ENCODE results near the gene PIBF1. TPM values are rescaled to one million over a fixed set of nuclear protein-coding genes. Genes with fewer than 3 reads are reported as not detected.
"Not testable (repeated sequence)": the region's sequence is repeated elsewhere in the genome, so short reads cannot be mapped to it uniquely, and the experiment has no call there.

The PIBF1 gene
- total RNA-seq, 1 donor from 2014 or later: 19.6 TPM

DNA sequence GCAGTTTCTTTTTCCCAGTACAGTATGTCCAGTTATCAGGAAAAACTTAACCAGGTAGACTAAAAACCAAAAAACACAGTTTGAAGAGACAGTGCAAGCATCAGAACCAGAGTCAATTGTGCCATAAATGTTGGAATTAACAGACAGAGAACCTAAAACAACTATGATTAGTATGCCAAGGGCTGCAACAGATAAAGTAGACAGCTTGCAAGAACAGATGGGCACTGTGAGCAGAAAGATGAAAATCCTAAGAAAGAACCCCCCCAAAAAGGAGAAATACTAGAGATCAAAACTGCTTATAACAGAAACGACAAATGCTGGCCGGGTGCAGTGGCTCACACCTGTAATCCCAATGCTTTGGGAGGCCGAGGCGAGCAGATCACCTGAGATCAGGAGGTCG lies 229.8 kb downstream of the PIBF1 start:
- DNase-seq (ENCODE audit: low read depth): no peak

DNA sequence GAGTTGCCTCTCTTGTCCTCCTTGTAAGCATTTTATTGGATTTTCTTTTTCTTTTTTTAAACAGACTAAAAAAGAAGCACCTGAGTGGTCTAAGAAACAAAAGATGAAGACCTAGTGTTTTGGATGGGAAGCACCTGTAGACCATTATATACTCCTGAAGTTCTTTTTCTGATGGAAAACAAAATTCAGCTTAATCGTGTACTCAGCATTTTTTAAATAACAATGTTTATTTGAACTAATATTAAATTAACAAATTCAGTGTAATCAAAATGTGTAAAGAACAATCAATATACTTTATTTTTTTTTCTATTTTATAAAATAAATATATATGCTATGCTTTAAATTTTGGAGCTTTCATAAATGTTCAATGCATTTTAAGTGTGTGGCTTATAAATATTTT lies 233.9 kb downstream of the PIBF1 start:
- no peak for DNase-seq (ENCODE audit: low read depth)

DNA sequence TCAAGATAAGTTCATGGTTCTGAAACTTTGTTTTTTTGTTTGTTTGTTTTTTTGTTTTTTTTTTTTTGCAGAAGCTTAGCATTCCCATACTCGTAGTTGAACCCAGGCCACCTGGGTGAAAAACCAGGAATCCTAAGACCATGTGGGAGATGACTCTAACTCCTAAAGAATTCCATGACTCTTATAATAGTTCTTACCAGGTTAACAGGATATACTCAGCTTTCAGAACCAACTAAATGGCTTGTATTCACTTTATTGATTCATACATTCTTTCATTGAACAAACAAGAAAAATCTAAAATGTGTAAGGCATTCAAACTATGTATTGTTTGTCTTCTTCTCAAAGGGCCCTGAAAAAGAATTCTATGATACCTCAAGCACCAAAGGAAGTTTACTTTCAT lies 236.4 kb downstream of the PIBF1 start:
- no peak for DNase-seq (ENCODE audit: low read depth)

DNA sequence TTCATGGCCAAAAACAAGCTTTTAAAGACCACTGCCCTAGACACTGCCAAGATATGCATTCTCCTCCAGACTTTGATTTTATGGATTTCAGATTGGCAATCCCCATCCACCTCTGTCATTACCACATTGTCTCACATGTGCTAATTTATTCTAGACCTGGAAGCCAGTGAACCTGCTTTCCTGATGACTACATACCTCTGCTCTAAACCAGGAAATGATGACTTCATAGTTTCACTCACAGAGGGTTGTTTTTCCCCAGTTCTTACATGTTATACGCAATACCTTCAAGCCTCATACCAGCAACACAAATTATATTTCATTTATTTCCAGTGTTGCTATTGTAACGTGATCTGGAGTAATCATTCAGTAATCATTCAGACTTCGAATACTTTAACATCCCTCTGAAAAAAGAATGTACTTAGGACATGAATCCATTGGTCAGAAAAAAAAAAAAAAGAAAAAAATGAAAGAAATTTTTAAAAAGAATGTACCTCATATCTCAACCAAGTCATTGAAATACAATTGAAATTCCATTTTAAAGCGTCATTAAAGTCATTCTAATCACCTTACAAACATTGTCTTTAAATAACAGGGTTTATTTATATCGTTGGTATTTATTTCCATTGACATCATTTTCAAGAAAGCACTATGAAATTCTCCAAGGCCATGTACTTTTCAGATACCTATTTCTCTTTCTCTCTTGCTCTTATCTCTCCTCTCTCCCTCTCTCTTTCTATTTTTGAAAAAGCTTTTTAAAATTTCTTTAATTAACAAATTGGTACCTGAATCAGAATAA lies 243.5 kb downstream of the PIBF1 start:
- no peak for DNase-seq (ENCODE audit: low read depth)

DNA sequence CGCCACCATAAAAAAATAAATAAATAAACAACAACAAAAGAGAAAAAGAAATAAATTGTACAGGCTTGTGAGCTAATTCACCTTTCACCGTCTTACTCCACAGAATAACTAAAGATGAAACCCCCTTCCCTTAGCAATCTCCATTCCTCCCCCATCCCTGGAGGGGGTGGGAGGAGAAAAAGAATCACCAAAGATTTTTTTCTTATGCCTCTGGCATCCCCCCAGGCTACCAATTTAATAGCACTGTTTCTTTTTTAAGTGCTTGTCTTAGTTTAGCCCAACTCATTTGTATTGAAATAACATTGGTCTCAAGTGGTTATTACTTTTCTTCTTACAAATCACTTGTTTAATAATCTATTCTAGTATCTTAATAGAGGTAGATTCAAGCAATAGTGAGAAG lies 253.0 kb downstream of the PIBF1 start:
- DNase-seq (ENCODE audit: low read depth): no peak

DNA sequence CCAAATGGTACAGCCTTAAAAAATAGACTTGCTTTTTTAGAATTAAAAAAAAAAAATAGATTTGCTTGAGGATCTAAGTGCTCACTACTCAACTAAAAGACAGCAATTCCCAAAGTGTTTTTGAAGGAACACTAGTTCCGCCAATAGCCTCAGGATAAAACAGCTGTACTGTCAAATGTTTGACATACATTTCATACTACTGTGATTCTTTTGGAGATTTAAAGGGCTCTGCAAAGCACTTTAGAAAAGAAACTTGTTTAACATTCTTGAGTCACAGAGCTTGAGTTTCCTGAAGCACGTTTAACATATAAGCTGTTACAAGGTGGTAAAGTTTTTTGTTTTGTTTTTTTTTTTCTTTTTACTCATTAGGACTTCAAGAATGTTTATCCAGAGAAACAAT lies 253.7 kb downstream of the PIBF1 start:
- DNase-seq (ENCODE audit: low read depth): no peak

DNA sequence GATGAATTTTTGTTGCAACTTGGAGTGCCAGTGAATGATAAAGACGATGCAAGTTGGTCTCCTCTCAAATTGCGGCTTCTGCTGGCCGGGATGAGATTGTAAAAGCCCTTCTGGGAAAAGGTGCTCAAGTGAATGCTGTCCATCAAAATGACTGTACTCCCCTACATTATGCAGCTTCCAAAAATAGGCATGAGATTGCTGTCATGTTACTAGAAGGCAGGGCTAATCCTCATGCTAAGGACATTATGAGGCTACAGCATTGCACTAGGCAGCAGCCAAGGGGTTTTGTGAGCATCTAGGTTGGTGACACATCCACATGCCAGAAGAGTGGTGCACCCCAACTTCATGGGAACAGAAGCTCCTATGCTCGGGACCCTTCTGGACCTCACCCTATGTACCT lies 254.6 kb downstream of the PIBF1 start:
- peak; percentile 49 for DNase-seq (ENCODE audit: low read depth)

DNA sequence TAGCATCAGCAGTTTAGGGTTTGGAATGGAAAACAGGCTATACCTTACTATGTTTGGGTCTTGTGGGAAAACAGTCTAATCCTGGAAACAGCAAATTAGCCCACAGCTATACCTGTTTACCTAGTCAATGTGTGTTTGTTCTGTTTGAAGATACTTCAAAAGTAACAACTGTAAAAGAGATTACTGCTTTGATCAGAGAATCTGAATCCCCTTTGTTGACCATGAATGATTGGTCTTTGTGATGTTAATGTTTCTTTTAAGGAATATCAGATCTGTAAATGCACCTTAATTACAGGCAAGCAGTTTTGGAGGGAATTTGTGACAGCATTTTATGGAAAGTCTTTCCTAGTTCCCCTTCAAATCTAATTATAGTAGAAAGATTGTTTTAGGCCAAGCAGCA lies 256.1 kb downstream of the PIBF1 start:
- DNase-seq (ENCODE audit: low read depth): no peak

DNA sequence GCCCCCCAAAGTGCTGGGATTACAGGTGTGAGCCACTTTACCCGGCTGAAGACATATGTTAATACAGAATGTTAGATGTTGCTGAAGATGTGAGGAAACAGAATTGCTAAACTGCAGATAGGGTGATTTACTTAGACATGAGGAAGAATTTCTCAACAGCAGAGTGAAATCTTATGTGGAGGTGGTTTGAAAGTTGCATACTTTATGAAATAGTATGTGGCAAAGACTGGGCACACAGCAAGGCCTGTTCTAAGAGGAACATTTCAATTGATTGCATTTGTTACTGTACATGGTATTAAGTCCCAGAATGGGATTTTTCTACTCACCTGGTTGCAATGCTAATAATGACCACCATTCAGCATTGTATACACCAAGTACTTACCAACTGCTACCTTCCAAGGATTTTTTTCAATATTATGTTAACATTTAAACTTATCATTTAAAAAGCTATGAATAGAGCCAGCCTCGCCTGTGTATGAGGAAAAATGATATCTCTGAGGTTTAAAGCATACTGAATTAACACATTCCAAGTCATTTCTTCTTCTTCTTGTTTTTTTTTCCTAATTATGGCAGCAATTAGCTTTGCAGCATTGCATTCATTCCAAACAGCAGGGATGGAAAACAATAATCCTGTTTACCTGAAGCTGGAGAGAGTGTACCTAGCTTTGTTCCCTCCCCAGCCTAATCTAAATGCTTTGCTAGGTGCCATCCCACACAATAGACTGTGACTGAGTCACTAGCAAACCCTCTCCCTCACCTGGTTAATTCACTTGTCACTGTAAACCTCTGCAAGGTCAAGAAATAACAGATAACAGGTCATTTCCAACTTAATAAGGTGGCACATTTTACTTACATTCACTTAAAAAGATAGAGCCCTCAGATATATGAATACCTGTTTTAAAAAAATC lies 257.5 kb downstream of the PIBF1 start:
- no peak for DNase-seq (ENCODE audit: low read depth)

DNA sequence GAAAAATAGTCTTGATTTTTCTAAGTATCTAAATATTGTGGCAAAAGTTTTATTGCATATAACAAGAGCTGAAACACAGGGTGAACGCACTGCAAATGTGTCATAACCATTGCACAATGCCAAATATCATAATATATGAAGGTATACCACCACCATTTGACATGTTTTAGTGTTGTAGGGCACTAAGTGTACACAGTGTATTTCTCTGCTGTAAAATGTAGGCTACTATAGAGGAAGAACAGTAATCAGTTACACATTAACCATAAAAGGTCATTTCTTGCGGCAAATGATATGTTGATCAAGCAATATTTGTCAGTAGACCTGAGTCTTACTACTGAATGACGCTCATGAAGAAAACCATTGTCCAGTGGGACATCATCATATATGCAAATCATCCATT lies 258.6 kb downstream of the PIBF1 start:
- DNase-seq (ENCODE audit: low read depth): no peak

DNA sequence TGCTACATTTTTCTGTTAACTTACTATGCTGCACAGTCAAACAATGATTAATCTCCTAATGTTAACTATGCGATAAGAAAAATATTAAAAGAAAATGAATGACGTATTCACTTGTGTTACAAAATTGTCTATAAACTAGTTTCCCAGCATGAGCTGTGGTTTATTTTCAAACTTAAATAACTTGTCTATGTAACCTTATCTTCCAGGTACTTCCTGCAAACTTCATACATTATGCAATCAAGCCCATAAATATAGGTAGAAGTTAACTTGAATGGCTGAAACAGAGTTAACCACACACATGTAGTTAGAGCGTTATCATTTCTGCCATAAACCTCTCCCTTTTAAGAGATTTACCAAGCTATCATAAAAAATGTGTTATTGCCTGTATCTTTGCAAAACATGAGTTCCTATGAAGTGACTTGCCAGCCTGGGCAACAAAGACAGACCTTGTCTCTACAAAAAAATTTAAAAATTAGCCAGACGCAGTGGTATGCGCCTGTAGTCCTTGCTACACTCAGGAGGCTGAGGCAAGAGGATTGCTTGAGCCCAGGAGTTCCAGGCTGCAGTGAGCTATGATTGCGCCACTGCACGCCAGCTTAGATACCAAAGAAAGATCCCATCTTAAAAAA lies 259.1 kb downstream of the PIBF1 start:
- DNase-seq (ENCODE audit: low read depth): no peak

DNA sequence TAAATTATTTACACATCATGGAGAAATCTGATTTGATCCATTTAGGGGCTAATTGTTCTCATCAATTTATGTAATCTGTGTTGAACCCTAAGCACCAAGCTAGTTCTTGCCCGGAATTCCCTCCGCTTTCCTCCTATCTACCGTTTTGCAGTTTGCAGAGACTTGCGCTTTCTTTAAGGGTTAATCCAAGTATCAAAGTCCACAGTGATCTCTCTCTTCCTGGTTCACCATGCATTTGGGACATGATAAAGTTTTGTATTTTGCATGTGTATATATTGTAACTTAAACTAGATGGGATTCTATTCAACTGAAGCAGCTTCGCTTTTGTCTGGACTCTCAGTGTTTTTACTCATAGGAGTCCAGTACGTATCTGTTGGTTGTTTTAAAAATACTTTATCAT lies 263.1 kb downstream of the PIBF1 start:
- no peak for DNase-seq (ENCODE audit: low read depth)

DNA sequence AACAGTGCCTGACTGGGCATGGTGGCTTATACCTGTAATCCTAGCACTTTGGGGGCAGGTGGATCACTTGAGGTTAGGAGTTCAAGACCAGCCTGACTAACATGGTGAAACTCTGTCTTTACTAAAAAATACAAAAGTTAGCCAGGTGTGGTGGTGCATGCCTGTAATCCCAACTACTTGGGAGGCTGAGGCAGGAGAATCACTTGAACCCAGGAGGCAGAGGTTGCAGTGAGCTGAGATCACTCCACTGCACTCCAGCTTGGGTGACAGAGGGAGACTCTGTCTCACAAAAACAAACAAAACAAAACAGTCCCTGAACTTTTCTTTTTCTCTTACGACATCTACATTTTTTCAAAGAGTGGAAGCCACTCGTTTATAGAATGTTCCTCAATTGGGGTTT lies 266.7 kb downstream of the PIBF1 start:
- DNase-seq (ENCODE audit: low read depth): not testable (repeated sequence)

DNA sequence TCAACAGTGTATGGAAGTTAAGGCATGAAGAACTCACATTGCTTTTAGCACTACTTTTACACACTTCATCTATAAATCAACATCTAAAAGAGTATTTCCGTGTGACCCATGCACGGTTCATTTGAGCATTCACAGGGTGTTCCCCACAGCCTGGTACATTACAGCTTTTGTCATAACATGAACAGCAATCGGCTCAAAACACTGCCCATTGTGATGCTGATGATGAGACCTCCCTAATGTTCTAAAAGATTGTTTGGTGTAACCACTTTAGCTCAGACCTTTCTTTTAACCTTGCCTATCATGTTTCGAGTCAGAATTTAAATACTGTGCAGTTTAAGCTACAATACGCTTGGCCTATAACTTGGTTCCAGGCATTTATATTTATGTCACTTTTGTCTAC lies 272.8 kb downstream of the PIBF1 start:
- DNase-seq (ENCODE audit: low read depth): no peak

DNA sequence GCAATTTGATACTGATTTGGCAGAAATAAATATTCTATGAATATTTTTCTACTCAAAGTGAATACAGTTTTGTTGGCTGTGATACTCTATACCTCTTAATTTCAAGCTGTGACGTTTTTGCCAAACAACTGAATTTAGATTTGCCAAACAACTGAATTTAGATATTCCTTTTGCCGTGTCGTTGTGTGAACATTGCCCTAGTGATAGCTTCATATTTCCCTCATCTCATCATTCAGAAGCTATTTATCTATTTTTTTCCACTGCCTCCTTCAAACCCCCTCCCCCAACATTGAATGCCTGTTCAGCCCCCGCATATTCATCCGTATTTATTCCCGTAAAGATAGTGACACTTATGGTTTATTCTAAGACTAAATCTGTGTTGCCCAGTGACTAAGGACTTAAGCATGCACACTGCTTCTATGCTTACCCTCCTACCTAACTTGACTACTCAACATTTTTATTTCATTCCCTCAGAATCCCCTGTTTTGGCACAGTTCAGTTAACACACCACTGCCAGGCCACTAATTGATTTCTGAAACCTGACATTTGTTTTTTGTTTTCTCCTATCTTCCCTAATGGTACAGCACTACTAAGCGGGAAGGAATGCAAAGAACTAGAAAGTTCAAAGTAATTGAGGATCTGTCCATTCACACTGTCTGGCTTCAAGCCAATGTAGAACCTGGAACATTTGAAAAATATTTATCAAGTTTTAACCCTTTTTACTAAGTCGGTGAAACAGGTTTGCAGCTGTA lies 274.1 kb downstream of the PIBF1 start:
- peak; percentile 67 for DNase-seq (ENCODE audit: low read depth)

DNA sequence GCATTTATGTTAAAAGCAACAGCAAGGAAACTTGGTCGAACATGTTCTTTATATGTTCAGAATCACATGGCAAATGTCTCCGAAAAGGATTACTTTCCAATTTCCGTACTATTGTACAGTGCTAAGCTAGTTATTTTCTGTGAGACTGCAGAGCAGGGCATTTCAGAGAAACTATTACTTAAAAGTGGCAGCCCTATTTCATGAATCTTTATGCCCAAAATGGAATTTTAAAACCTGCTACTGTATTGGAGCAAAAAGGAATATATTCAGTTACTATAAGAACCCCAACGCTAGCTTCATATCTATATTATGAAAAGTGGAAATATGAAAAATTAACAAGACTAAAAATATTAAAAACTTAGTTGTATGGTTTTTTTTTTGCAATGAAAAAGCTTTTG lies 274.6 kb downstream of the PIBF1 start:
- DNase-seq (ENCODE audit: low read depth): no peak

DNA sequence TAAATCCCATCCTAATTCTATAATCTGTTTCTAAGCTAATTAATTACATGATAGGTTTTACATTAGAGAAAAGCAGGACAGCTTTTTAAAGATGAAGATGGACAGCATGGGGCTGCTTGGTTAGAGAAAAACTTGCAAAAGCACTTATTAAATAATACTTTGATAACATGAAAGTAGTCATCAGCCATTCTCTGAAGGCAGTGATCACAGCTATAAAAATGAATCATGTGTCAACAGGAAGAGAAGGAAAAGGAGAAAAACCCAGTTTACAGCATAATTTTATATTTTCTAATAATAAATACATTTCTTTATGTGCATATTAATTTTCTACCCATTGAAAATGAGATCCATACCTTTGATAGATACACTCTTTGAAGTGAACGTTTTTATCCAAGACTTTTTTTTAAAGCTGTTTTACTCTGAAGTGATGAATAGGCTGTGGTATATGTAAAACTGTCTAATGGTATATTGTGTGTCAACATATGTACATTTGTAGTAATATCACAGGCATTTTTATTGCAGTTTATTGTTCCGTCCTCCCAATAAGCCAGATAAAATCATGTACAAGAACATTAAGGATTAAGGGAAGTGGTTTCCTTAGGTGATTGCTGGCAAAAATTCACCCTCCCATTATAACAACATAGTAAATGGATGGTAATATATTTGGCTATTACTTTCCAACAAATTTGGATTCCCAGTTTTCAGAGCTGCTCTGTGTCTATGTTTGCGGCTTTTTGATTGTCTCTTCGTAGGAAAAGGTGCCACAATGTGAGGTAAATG lies 275.5 kb downstream of the PIBF1 start:
- DNase-seq (ENCODE audit: low read depth): no peak

DNA sequence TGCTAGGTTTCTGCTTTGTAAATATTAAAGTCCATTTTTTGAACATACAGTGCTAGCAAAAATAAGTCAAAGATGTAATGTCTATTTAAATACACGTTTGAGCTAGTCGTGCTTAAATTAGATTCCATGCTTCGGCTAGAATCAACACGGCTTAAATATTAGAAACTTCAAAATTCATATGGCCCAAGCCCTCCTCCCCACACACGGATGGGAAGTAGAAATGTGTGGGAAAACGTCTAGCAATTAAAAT lies 276.1 kb downstream of the PIBF1 start:
- DNase-seq (ENCODE audit: low read depth): no peak

DNA sequence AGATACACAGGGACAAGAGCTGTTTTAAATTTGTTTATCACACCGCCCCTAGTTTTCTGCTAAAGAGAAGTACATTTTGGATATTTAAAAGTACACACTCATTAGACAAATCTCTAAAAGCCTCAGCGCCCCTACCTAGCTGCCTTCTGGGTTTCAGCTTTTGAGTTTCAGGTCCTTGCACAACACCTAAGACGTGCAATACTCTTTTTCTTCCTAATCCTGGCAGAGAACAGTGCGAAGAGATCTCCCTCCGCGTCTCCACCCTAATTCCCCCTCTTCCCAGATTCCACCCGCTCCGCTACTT lies 276.5 kb downstream of the PIBF1 start:
- no peak for DNase-seq (ENCODE audit: low read depth)

DNA sequence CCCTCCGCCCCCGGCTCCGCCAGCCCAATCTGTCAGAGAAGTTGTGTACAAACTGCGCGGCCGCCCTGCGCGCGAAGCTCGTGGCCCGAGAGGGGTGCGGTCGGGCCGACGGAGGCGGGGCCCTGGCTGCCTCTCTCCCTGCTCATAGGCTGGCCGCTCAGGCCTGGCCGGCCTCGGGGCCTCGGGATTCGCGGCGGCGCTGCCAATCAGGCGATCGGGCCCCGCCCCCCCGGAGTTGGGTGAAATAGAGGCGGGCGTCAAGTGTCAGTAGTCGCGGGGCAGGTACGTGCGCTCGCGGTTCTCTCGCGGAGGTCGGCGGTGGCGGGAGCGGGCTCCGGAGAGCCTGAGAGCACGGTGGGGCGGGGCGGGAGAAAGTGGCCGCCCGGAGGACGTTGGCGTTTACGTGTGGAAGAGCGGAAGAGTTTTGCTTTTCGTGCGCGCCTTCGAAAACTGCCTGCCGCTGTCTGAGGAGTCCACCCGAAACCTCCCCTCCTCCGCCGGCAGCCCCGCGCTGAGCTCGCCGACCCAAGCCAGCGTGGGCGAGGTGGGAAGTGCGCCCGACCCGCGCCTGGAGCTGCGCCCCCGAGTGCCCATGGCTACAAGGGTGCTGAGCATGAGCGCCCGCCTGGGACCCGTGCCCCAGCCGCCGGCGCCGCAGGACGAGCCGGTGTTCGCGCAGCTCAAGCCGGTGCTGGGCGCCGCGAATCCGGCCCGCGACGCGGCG lies 277.0 kb downstream of the PIBF1 start, which contains the start of gene KLF5:
Gene KLF5 (plus strand): TSS at position 270 of the 724 bp plus-strand sequence. CDS start 323 bp downstream, at position 593.
- DNase-seq (ENCODE audit: low read depth): peak; percentile 97

All from myocyte (in vitro differentiated cells).